ENCODE data around the gene C4orf46.

GRCh38 chr4:158644760-158645159, 26.9 kb downstream of the C4orf46 start:
- TF ChIP-seq, protein P1, sequence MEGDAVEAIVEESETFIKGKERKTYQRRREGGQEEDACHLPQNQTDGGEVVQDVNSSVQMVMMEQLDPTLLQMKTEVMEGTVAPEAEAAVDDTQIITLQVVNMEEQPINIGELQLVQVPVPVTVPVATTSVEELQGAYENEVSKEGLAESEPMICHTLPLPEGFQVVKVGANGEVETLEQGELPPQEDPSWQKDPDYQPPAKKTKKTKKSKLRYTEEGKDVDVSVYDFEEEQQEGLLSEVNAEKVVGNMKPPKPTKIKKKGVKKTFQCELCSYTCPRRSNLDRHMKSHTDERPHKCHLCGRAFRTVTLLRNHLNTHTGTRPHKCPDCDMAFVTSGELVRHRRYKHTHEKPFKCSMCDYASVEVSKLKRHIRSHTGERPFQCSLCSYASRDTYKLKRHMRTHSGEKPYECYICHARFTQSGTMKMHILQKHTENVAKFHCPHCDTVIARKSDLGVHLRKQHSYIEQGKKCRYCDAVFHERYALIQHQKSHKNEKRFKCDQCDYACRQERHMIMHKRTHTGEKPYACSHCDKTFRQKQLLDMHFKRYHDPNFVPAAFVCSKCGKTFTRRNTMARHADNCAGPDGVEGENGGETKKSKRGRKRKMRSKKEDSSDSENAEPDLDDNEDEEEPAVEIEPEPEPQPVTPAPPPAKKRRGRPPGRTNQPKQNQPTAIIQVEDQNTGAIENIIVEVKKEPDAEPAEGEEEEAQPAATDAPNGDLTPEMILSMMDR (conservative IDR thresholded peaks at IDR 0.05; ENCODE audit: low read depth, low read length) = no peak
- TF ChIP-seq EZH2 (IDR thresholded peaks at IDR 0.05; ENCODE audit: borderline replicate concordance, low read depth, low read length, poor library complexity, severe bottlenecking) = no peak

Measured in A673 (cell line).